ENCODE results near the gene ITGA11.

GRCh38 chr15:68470049-68470742, 38.2 kb upstream of the ITGA11 start:
- TF ChIP-seq ZNF274 (IDR thresholded peaks at IDR 0.05; ENCODE audit: low read depth, low read length) (no peak), YY1 (IDR thresholded peaks at IDR 0.05; ENCODE audit: insufficient read depth, insufficient read length) (no peak)
